ENCODE measurements around the gene STN1.

STN1 gene, protein sequence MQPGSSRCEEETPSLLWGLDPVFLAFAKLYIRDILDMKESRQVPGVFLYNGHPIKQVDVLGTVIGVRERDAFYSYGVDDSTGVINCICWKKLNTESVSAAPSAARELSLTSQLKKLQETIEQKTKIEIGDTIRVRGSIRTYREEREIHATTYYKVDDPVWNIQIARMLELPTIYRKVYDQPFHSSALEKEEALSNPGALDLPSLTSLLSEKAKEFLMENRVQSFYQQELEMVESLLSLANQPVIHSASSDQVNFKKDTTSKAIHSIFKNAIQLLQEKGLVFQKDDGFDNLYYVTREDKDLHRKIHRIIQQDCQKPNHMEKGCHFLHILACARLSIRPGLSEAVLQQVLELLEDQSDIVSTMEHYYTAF

DNA sequence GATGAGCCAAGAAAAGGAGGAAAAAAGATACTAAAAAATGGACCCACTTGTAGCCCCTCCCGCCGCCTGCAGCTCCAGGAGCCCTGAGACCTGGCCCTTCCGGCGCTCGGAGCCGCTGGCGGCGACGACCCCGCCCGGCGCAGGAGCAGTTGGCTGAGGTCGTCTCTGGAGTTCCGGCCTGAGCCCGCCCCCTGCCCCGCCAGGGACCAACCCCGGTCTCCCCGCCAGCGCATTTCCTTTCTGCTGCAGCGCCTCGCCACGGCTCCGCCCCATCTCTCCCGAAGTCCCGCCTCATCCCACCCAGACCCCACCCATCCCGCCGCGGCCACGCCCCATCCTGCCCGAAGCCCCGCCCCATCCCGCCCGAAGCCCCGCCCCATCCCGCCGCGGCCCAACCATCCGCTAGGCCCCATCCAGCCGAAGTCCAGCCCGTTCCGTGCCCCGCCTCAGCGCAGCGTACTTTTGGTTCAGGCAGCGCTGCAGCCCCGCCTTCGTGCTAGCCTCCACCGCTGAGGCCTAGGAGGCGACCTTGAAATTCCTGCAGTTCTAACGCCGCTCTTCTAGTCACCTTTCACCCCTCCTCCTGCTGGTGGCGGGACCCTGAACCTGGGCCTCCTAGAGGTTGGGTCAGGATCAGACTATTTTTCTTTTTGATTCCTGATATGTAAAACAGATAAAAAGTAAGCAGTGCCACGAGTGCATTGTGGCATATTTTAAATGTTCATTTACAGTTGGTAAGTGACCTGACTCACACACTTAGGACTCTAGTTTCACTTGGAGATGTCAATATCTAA lies at the start of gene STN1:
Gene STN1 (minus strand): TSS at position 132 of the 794 bp plus-strand sequence. CDS start 590 bp downstream, outside the sequence.
- TF ChIP-seq GATA2 (IDR thresholded peaks at IDR 0.05; ENCODE audit: low read depth, low read length) (peak; percentile 28; the same call in 1 of the 2 replicates), GATA3 (IDR thresholded peaks at IDR 0.05; ENCODE audit: low read depth, low read length) (no peak)

DNA sequence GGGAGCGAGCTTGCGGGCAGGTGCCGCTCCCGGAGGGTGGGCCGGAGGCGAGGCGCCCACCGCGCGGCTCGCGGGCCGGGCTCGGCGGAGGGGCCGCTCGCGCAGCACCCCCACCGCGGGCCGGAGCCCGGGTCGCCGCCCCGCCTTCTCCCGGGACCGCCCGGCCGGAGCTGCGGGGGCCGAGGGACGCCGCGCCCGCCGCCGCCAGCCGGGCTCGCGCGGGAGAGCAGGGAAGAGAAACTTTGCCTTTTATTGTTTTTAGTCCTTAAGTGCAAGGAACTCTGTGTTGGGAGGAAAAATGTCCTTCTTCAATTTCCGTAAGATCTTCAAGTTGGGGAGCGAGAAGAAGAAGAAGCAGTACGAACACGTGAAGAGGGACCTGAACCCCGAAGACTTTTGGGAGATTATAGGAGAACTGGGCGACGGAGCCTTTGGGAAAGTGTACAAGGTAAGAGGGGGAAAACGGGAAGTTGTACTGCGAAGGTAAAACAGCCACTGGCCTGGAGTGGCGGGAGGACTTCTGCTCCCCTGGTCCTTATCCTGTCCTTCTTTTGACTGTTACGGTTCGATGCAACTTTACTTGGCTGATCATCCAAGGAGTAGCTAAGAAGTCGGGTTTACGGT lies 49.6 kb upstream of the STN1 start:
- TF ChIP-seq GATA2 (IDR thresholded peaks at IDR 0.05; ENCODE audit: low read depth, low read length) (no peak), GATA3 (IDR thresholded peaks at IDR 0.05; ENCODE audit: low read depth, low read length) (no peak)

DNA sequence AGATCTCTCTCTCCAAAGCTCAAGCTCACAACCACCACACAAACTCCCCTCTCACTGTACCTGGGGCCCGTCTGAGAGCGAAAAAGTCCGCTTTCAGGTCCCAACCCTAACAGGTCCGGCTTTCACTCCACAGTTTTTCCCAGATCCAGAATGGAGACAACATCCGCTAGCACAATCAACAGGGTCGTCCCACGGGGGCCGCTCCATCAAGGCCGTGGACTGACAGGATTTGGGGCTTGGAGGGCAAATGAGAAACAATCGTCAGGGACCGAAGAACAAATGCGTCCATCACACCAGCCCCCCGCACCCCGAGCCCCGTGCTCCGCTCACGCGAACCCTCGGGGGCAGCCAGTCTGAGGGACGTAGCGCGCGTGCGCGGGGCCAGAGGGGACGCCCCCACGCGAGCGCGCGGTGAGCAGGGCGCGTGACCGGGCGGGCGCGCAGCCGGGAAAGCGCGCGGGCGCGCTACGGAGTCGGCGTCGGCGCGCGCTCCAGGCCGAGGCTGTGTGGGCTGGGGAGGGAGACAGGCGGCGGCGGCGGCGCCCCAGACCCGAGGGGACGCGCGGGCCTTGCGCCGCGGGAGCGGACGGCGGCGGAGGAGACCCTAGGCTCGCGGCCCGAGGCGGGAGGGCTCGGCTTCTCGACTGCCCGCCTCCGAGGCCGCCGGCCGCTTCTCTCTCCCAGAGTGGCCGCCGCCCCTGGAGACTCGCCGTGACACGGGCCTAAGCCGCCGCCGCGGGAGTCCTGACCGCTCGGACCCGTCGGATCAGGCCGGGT lies 48.9 kb upstream of the STN1 start, which contains the start of gene SLK:
Gene SLK (plus strand): TSS at position 470 of the 777 bp plus-strand sequence. CDS start 606 bp downstream, outside the sequence.
- no peak for TF ChIP-seq GATA3 (IDR thresholded peaks at IDR 0.05; ENCODE audit: low read depth, low read length)
- TF ChIP-seq GATA2 (IDR thresholded peaks at IDR 0.05; ENCODE audit: low read depth, low read length) = peak; percentile 30; the same call in 1 of the 2 replicates

DNA sequence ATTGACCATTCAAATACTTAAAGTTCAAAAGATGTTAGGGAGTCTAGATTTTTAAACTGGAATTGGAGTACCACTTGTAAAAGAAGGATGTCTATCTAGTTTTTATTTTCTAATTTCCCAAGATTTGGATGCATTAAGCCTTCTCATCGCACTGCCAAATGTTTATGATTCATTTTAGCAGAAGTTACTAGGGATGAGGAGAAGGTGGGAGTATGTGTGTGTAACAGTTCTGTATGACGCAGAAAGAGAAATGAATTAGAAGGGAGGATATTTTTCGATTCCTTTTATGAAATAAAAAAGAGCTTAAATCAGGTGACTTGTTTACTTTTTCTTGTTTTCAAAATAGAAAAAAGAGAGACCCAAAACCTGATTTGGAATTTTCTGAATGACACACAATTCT lies 42.1 kb upstream of the STN1 start:
- TF ChIP-seq GATA3 (IDR thresholded peaks at IDR 0.05; ENCODE audit: low read depth, low read length) (no peak), GATA2 (IDR thresholded peaks at IDR 0.05; ENCODE audit: low read depth, low read length) (no peak)

DNA sequence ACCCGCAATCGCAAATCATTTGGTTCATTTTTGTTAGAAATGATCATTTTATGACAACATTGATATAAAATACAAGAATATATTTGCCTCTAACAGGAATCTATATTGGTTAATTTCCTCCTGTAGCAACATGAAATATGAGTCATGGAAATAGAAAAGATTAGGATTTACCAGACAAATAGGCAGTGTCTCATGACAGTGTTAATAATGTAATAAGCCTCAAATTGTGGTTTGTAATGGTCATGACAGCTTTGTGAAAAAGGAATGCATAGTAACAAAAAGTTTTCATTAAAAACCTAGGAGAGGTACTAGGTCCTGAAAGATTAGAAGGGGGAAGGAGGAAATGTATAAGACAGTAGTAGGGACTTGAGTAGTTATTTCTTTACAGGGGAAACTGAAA lies 41.0 kb upstream of the STN1 start:
- TF ChIP-seq GATA2 (IDR thresholded peaks at IDR 0.05; ENCODE audit: low read depth, low read length) = no peak
- TF ChIP-seq GATA3 (IDR thresholded peaks at IDR 0.05; ENCODE audit: low read depth, low read length) = no peak

DNA sequence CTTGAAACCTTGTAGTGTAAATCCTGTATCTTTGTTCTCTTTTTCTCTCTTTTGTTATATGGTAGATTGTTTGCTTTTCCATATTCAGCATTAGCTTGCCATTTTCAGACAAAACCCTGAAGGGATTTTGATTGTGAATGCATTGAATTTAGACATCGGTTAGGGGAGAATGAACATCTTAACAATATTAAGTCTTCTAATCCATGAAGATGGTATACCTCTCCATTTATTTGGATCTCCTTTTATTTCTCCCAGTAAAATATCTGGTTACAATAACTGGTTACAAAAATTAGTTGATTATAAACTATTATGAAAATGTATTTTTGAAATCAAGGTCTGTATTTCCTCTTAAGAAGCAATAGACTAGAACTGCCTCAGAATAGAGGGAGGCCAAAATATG lies 36.6 kb upstream of the STN1 start:
- TF ChIP-seq GATA3 (IDR thresholded peaks at IDR 0.05; ENCODE audit: low read depth, low read length) = no peak
- TF ChIP-seq GATA2 (IDR thresholded peaks at IDR 0.05; ENCODE audit: low read depth, low read length) = no peak

DNA sequence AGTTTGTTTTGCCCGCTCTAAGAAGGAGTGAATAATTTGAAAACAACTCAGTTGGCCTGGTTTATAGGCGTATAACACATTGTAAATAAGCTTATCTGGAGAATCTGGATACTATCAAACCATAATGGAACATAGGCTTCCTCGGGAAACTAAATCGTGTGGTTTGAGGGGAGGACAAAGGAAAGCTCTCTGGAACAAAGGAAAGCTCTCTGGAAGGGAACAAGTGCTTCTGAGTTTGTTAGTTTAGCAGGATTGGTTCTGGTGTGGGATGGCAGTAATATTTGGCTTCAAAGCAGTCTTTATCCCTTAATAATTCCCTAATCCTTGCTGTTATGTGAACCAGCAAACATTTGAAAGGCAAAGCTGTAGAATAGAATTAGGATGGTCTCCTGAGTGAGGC lies 34.0 kb upstream of the STN1 start:
- no peak for TF ChIP-seq GATA3 (IDR thresholded peaks at IDR 0.05; ENCODE audit: low read depth, low read length)
- TF ChIP-seq GATA2 (IDR thresholded peaks at IDR 0.05; ENCODE audit: low read depth, low read length) = no peak

DNA sequence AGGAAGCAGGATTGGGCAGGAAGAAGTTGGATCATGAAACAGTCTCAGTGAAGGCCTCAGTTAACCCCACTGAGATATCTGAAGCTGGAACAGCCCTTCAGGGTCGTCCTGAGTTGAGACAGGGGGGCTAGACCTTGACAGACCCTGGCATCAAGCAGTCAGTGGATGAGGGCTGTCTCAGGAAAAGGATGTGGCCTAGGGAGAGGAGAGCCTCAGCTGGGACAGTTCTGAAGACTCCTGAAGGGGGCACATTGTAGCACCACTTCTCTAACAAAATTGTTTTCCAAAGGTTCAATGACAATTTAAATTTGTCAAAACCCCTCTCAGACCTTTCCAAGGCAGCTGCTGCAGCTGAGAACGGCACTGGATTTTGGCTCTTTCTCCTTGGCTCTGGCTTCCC lies 33.2 kb upstream of the STN1 start:
- TF ChIP-seq GATA3 (IDR thresholded peaks at IDR 0.05; ENCODE audit: low read depth, low read length) (no peak), GATA2 (IDR thresholded peaks at IDR 0.05; ENCODE audit: low read depth, low read length) (no peak)

DNA sequence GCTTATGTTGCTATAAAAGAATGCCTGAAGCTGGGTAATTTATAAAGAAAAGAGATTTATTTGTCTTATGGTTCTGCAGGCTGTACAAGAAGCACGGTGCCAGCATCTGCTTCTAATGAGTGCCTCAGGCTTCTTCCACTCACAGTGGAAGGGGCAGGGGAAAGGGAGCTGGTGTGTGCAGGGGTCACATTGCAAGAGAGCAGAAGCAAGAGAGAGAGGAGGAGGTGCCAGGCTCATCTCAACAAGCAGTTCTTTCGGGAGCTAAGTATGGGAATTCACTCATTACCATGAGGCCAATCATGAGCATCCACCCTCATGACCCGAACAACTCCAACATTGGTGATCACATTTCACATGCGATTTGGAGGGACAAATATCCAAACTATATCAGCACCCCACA lies 31.7 kb upstream of the STN1 start:
- TF ChIP-seq GATA3 (IDR thresholded peaks at IDR 0.05; ENCODE audit: low read depth, low read length) = no peak
- no peak for TF ChIP-seq GATA2 (IDR thresholded peaks at IDR 0.05; ENCODE audit: low read depth, low read length)

DNA sequence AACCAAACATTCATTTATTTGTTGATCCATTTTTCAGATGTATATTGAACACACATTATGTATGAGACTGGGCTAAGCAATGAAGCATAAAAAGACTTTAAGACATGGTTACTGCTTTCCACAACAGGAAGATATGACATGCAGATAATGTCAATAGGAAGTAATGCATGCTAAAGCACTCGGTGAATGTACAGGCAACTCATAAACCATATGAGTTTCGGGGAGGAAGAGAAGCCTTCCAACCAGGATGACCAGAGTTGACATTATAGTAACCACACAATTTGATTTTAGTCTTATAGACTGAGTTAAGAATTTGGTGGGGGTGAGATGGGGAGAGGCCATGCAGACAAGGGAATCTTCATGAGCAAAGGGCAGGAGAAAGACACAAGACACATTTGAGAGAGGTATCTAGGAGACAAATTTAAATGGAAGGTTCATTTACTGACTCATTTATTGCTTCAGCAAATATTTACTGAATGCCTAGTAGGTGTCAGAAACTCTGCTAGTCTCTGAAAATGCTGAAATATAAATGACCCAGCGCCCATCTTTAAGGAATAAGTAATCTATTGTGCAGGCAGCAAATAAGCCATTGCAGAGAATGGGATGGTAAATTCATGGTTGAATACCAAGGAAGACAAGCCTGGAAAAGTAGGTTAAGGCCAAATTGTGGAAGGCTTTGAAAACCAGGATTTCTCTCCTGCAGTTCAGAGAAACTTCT lies 30.0 kb upstream of the STN1 start:
- TF ChIP-seq GATA2 (IDR thresholded peaks at IDR 0.05; ENCODE audit: low read depth, low read length) (no peak), GATA3 (IDR thresholded peaks at IDR 0.05; ENCODE audit: low read depth, low read length) (no peak)

DNA sequence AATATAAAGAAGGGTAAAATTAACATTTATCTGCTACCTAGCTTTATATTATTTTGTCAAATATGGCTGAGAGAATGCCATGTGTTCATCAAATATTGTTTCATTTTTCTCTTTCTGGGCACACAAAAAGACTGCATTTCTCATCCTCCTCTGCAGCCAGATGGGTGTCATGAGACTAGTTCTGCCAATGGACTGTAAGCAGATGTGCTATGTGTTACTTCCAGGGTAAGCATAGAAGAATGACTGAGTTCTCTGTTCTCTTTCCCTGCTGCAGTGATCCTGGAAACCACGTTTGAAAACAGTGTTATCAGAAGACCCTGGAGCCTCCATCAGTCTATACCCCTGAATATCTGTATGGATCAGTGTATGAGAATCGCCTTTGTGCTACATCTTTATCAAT lies 24.9 kb upstream of the STN1 start:
- TF ChIP-seq GATA2 (IDR thresholded peaks at IDR 0.05; ENCODE audit: low read depth, low read length) (no peak), GATA3 (IDR thresholded peaks at IDR 0.05; ENCODE audit: low read depth, low read length) (no peak)

DNA sequence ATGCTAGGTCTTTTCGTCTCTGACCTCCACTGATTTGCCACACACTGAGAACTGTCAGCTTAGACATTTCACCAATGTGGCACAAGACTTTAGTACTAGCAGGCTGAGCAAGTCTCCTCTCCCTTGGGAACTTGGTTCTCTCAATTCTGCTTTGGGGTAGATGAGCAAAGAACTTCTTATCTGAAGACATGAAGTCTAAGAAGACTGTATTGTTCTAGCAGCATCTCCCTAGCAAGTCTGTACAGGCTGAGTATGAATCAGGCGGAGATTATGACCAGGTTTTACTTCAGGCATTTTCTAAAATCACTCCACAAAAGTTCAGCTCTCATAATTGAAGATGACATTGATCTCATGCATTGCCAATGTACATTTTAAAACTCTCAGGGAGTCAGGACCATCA lies 23.8 kb upstream of the STN1 start:
- no peak for TF ChIP-seq GATA2 (IDR thresholded peaks at IDR 0.05; ENCODE audit: low read depth, low read length)
- no peak for TF ChIP-seq GATA3 (IDR thresholded peaks at IDR 0.05; ENCODE audit: low read depth, low read length)

DNA sequence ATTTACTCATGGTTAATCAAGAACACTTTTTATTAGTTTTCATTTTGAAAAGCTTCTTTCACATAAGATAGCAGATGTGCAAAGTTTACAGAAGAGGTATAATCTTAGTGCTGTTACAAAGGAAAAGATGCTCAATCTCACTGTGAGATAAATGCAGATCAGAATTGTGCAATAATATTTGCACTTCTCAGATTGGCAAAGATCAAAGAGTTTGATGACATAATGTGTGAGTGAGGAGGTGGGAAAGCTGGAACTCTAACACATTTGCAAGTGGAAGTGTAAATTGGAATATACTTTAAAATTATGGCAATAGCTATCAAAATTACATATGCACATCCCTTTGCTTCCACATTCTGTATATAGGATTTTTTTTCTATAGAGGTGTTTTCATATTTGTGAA lies 21.5 kb upstream of the STN1 start:
- TF ChIP-seq GATA3 (IDR thresholded peaks at IDR 0.05; ENCODE audit: low read depth, low read length) = no peak
- no peak for TF ChIP-seq GATA2 (IDR thresholded peaks at IDR 0.05; ENCODE audit: low read depth, low read length)

Data from SH-SY5Y (cell line).